ENCODE data around the gene PGS1. TPM values are rescaled to one million over a fixed set of nuclear protein-coding genes. Genes with fewer than 3 reads are reported as not detected.

PGS1 gene
- total and polyA plus RNA-seq, 2 of the 8 experiments (the other 6 are each of a cell fraction or from before 2014, with no cell fraction given), result 46.7 to 60.0 TPM

DNA sequence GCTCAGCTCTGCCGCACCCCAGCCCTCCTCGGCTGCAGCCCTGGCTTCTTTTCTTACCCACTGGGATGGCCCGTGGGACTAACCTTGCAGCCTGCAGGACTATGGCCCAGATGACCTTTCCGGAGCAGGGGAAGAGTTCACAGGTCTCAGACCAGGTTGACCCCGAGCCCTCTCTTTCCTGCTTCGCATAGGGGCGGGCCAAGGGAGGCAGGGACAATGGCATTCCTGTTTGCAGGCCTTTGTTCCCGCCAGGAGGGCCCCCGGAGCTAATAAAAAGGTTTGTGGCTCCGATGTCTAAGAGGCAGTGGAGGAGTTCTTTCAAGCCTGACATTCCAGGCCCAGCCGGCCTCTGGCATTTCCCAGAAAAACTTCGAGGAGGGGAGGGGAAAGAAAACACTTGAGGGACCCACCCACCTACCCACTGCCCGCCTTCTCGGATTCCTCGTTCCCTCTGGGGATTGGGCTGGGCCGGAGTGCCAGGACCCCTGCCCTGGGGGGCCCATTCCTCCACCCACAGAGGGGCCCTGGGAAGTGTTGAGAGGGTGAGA is 12.8 kb upstream of the PGS1 start:
- peak overlapping the region; percentile 60 to 61 for H3K4me2 ChIP-seq (ENCODE audit: insufficient read depth in 1 of 2, low read depth in 2 of 2, low read length in 2 of 2)
- TF ChIP-seq RFX5 (IDR thresholded peaks at IDR 0.05; ENCODE audit: borderline replicate concordance, low read depth, low read length) (no peak), SUZ12 (IDR thresholded peaks at IDR 0.05; ENCODE audit: low read length) (no peak), YY1 (IDR thresholded peaks at IDR 0.05; ENCODE audit: low read depth, low read length) (0 out of 2 replicates have a peak, but pooled peaks have one; percentile 28), JUN (IDR thresholded peaks at IDR 0.05; ENCODE audit: low read depth, low read length) (no peak), CTCF (IDR thresholded peaks at IDR 0.05; ENCODE audit: control extremely low read depth in 1 of 3, insufficient read depth in 1 of 3, low read depth in 1 of 3, low read length in 3 of 3) (no peak), SIN3A (conservative IDR thresholded peaks at IDR 0.05 in 1 of 2, IDR thresholded peaks at IDR 0.05 in 1 of 2; ENCODE audit: low read depth in 1 of 2, low read length in 2 of 2) (no peak)
- TF ChIP-seq, protein P1, sequence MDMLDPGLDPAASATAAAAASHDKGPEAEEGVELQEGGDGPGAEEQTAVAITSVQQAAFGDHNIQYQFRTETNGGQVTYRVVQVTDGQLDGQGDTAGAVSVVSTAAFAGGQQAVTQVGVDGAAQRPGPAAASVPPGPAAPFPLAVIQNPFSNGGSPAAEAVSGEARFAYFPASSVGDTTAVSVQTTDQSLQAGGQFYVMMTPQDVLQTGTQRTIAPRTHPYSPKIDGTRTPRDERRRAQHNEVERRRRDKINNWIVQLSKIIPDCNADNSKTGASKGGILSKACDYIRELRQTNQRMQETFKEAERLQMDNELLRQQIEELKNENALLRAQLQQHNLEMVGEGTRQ (IDR thresholded peaks at IDR 0.05; ENCODE audit: low read length), result no peak

More for the DNA sequence above, 12.8 kb upstream of the PGS1 start:
- H2AK5ac ChIP-seq (ENCODE audit: low read depth, low read length), result peak overlapping the region; percentile 97
- peak overlapping the region; percentile 71 for H3K56ac ChIP-seq (replicated peaks; ENCODE audit: insufficient read length, low read depth, low read length)
- H4K91ac ChIP-seq (replicated peaks; ENCODE audit: insufficient read length, low read length), result peak overlapping the region; percentile 77
- peak overlapping the region; percentile 100; the same call in 1 of the 2 replicates for H2BK20ac ChIP-seq (ENCODE audit: low read length)
- POLR2A ChIA-PET (ENCODE audit: partially characterized antibody), result interaction anchor here (0.6 to 2.6 kb wide), 12 partner anchors 24 to 97 kb away, joined by 3 to 7 read pairs (median 4); no protein-coding TSS in a partner anchor
- DNase-seq (ENCODE audit: low read depth in 1 of 2, low spot score in 2 of 2), result peak; percentile 81 to 85
- H4K20me1 ChIP-seq (replicated peaks in 1 of 2; ENCODE audit: control insufficient read depth in 1 of 2, insufficient read depth in 2 of 2, low read length in 2 of 2), result no peaks in the 10 kb centered on the region
- peak; percentile 36 for FAIRE-seq
- no peaks in the 10 kb centered on the region for H3K27me3 ChIP-seq (replicated peaks in 1 of 4; ENCODE audit: control insufficient read depth in 3 of 4, extremely low read depth in 1 of 4, insufficient read depth in 3 of 4, low read length in 3 of 4)
- H3K4me1 ChIP-seq (replicated peaks in 1 of 4; ENCODE audit: control insufficient read depth in 3 of 4, insufficient read depth in 4 of 4, low read length in 3 of 4), result peaks cover 18 to 56% (median 46%) of the 10 kb centered on the region in 4 experiments
- 4% methylated on average over 15 of the region's 16 CpGs; no CpG with 5 or more reads in 1 of the 2 experiments for WGBS, 2 experiments (ENCODE audit: extremely low coverage in 1 of 2, insufficient coverage in 1 of 2, insufficient read length in 1 of 2, insufficient replicate concordance in 2 of 2, low coverage in 1 of 2, low lambda C conversion rate in 2 of 2, missing lambda C conversion rate in 1 of 2)
- H2BK5ac ChIP-seq (ENCODE audit: low read depth, low read length), result peak overlapping the region; percentile 99
- H4K5ac ChIP-seq (ENCODE audit: insufficient read length, low read depth, low read length), result peak overlapping the region; percentile 49
- H3K9ac ChIP-seq (replicated peaks in 1 of 4; ENCODE audit: extremely low read depth in 1 of 4, low read depth in 3 of 4, low read length in 3 of 4), result peak overlapping the region in 2 of 4 experiments; percentile 38 to 48; a peak in 4 of 7 replicates
- H3K79me2 ChIP-seq (ENCODE audit: control insufficient read depth in 1 of 2, insufficient read depth in 2 of 2, low read length in 2 of 2), result no peaks in the 10 kb centered on the region
- peak overlapping the region; percentile 96 for H2BK120ac ChIP-seq (replicated peaks; ENCODE audit: low read depth, low read length)
- H3K23ac ChIP-seq (ENCODE audit: insufficient read length), result no peak overlapping the region
- CTCF ChIA-PET (ENCODE audit: partially characterized antibody), result interaction anchor here (0.7 to 20.5 kb wide), 9 partner anchors 9 to 115 kb away, joined by 3 to 257 read pairs (median 3); no protein-coding TSS in a partner anchor
- H3K14ac ChIP-seq (ENCODE audit: insufficient read length), result no peak overlapping the region
- H3K79me1 ChIP-seq (ENCODE audit: low read depth, low read length), result no peaks in the 10 kb centered on the region
- H3K36me3 ChIP-seq (ENCODE audit: control insufficient read depth in 2 of 4, insufficient read depth in 4 of 4, low read length in 3 of 4), result no peaks in the 10 kb centered on the region
- peak overlapping the region; percentile 80 for H3K27ac ChIP-seq (ENCODE audit: low read depth, low read length)
- peak overlapping the region; percentile 88 for H3K4ac ChIP-seq (replicated peaks; ENCODE audit: insufficient read length, low read depth, low read length)
- peaks cover 4% of the 10 kb centered on the region for H3K23me2 ChIP-seq (ENCODE audit: low read depth, low read length)
- peak overlapping the region in 3 of 4 experiments; percentile 1 to 43 (median 10); a peak in 4 of 8 replicates for H3K4me3 ChIP-seq (ENCODE audit: extremely low read depth in 1 of 4, insufficient read depth in 2 of 4, low read depth in 3 of 4, low read length in 4 of 4)
- H2BK12ac ChIP-seq (ENCODE audit: low read depth, low read length), result peak overlapping the region; percentile 100
- H2BK15ac ChIP-seq (ENCODE audit: low read length), result peak overlapping the region; percentile 92; the same call in 1 of the 2 replicates
- H3K9me3 ChIP-seq (ENCODE audit: insufficient read depth in 2 of 2, low read depth in 1 of 2, low read length in 1 of 2), result no peaks in the 10 kb centered on the region
- no peak overlapping the region for H2AFZ ChIP-seq (ENCODE audit: low read length)
- peak overlapping the region; percentile 83 for H4K8ac ChIP-seq (ENCODE audit: extremely low read depth, insufficient read depth, low read length)
- peak overlapping the region; percentile 96 for H3K18ac ChIP-seq (ENCODE audit: extremely low read depth, low read length)
